RCC 7860 (cell line): ENCODE data around the gene GMEB1.
"Not testable (repeated sequence)": the region's sequence is repeated elsewhere in the genome, so short reads cannot be mapped to it uniquely, and the experiment has no call there.

Experiments
- DNase-seq: peaks from one replicate; pipeline ENCODE4 v3.0.0-alpha.2; 2015; ENCODE audit warnings: low spot score
- FAIRE-seq: peaks from 2 replicates; lab custom pipeline; 2012; peaks lifted over from hg19 to GRCh38; lab: Jason Lieb, UNC

GMEB1 gene

GRCh38 chr1:28668191-28668955 is at the start of gene GMEB1:
GMEB1 (plus strand) TSS chr1:28668784; CDS start chr1:28683613, 14,829 bp downstream.
- FAIRE-seq (no peak), DNase-seq (peak; percentile 79)

GRCh38 chr1:28631713-28632112 is 36.9 kb upstream of the GMEB1 start:
- DNase-seq = no peak
- no peak for FAIRE-seq

GRCh38 chr1:28632560-28632959 is 36.0 kb upstream of the GMEB1 start:
- FAIRE-seq (no peak), DNase-seq (no peak)

- FAIRE-seq (no peak), DNase-seq (peak; percentile 42)
These were observed 27.8 kb upstream of the GMEB1 start for GRCh38 chr1:28640766-28641165.

- no peak for FAIRE-seq
- no peak for DNase-seq
These were observed 26.3 kb upstream of the GMEB1 start for GRCh38 chr1:28642056-28642846.

GRCh38 chr1:28642847-28643635 is 25.5 kb upstream of the GMEB1 start, which contains the start of gene TAF12:
TAF12 (minus strand) TSS chr1:28643067; CDS start chr1:28622081, 20,986 bp downstream.
- FAIRE-seq (peak; percentile 29), DNase-seq (peak; percentile 94)

GRCh38 chr1:28644494-28644893 is 24.1 kb upstream of the GMEB1 start:
- DNase-seq (no peak), FAIRE-seq (no peak)

- FAIRE-seq, DNase-seq: not testable (repeated sequence)
These were observed 23.2 kb upstream of the GMEB1 start for GRCh38 chr1:28645406-28645805.

GRCh38 chr1:28646040-28646439 is 22.5 kb upstream of the GMEB1 start:
- no peak for FAIRE-seq
- no peak for DNase-seq

GRCh38 chr1:28648008-28648473 is 20.5 kb upstream of the GMEB1 start:
- DNase-seq (peak; percentile 93), FAIRE-seq (no peak)

- FAIRE-seq = peak; percentile 85
- peak; percentile 100 for DNase-seq
These were observed 19.9 kb upstream of the GMEB1 start, which contains the start of gene RNU11 for GRCh38 chr1:28648474-28649198. RNU11 (plus strand) TSS chr1:28648600.

- DNase-seq = not testable (repeated sequence)
These were observed 15.5 kb upstream of the GMEB1 start for GRCh38 chr1:28653063-28653462.

GRCh38 chr1:28653870-28654269 is 14.7 kb upstream of the GMEB1 start:
- FAIRE-seq = not testable (repeated sequence)
- DNase-seq = peak; percentile 8

More at GRCh38 chr1:28653063-28653462, 15.5 kb upstream of the GMEB1 start:
- not testable (repeated sequence) for FAIRE-seq

- not testable (repeated sequence) for FAIRE-seq, DNase-seq
These were observed 12.9 kb upstream of the GMEB1 start for GRCh38 chr1:28655448-28656311.

- FAIRE-seq = no peak
These were observed 12.2 kb upstream of the GMEB1 start for GRCh38 chr1:28656335-28656734.

GRCh38 chr1:28663871-28664470 is 4.6 kb upstream of the GMEB1 start:
- no peak for FAIRE-seq

More at GRCh38 chr1:28656335-28656734, 12.2 kb upstream of the GMEB1 start:
- DNase-seq = no peak

GRCh38 chr1:28666806-28667205 is 1.8 kb upstream of the GMEB1 start:
- no peak for FAIRE-seq

More at GRCh38 chr1:28663871-28664470, 4.6 kb upstream of the GMEB1 start:
- DNase-seq = no peak

GRCh38 chr1:28668956-28669723 is 556 bp downstream of the GMEB1 start:
- DNase-seq (peak; percentile 7), FAIRE-seq (no peak)

More at GRCh38 chr1:28666806-28667205, 1.8 kb upstream of the GMEB1 start:
- DNase-seq = no peak
